ENCODE data around the gene EIF4B. TPM values are rescaled to one million over a fixed set of nuclear protein-coding genes. Genes with fewer than 3 reads are reported as not detected.

The EIF4B gene
- total and polyA plus RNA-seq, 9 of the 15 experiments (the other 6 are each of a cell fraction or from before 2014, with no cell fraction given), result 138 to 669 (median 552) TPM

GRCh38 chr12:53005986-53006809 is at the start of gene EIF4B (continued):
- peak in 1 of 2 experiments; percentile 66; a peak in 1 of 4 replicates for TF ChIP-seq ZNF318 (IDR thresholded peaks at IDR 0.05; ENCODE audit: borderline replicate concordance in 1 of 2, low read depth in 1 of 2)
- no peak for TF ChIP-seq RERE (CRISPR knock-in tag; IDR thresholded peaks at IDR 0.05; ENCODE audit: borderline replicate concordance)
- no peak for TF ChIP-seq TEAD2 (tag; IDR thresholded peaks at IDR 0.05)
- no peak for TF ChIP-seq ARID2 (IDR thresholded peaks at IDR 0.05)
- TF ChIP-seq HCFC1 (IDR thresholded peaks at IDR 0.05; ENCODE audit: low read depth, low read length), result peak; percentile 55
- 0 out of 2 replicates have a peak, but pooled peaks have one; percentile 56 for TF ChIP-seq SRSF1 (IDR thresholded peaks at IDR 0.05; ENCODE audit: low read depth, low read length)
- TF ChIP-seq E2F8 (IDR thresholded peaks at IDR 0.05; ENCODE audit: low read depth, partially characterized antibody), result peak; percentile 25
- TF ChIP-seq TRIM24 (IDR thresholded peaks at IDR 0.05), result peak in 1 of 2 experiments; percentile 77; a peak in 1 of 4 replicates
